Fibroblast of the aortic adventitia (primary cell): Measurements from ENCODE around the gene GNAO1. TPM values are rescaled to one million over a fixed set of nuclear protein-coding genes. Genes with fewer than 3 reads are reported as not detected.

Source experiments
- DNase-seq: peaks from one replicate; pipeline ENCODE4 v3.0.0-alpha.2; 2010; ENCODE audit warnings: low read depth
- H3K4me3 ChIP-seq: 2 replicates; pipeline ENCODE4 v1.5.1; 2011; ENCODE audit warnings: low read depth, mild to moderate bottlenecking, control low read depth, low read length, moderate library complexity
- total RNA-seq: library from RNA; depleted of rRNA; stranded (reverse); fragments of >200 nt; gene quantifications from 2 replicates; pipeline ENCODE4 v1.2.3, GENCODE V29; 2012; ENCODE audit warnings: low replicate concordance
- TF ChIP-seq, protein P1 (sequence below): IDR thresholded peaks from 2 replicates; pipeline ENCODE4 v1.5.1; 2011; ENCODE audit warnings: mild to moderate bottlenecking, low read length, control low read depth, inconsistent platforms; ENCODE audit not compliant: insufficient read depth

GNAO1 gene
- total RNA-seq, 1 donor, result 0.09 TPM

DNA sequence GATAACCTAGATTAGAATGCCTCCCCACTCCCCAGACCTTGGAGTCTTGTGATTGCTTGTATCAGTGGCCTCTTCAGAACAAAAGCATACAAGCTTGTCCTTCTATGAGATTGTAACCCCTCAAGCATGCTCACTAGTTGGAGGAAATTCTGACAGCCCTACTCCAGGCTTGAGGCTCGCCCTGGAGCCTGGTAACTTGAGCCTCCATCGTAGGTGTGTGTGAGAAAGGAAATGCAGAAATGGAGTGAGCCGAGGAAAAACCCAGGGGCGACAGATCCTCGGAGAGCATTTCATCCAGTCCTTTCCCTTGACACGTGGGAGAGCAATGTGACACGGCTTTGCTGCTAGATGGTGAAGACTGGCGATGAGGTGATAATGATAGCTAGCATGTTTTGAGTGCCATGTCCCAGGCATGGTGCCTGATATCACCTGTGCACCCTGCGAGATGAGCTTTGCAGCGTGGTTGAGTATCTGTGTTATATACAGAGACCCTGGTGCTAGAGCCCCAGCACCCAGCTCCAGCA, 31.2 kb downstream of the GNAO1 start:
- TF ChIP-seq, protein P1, sequence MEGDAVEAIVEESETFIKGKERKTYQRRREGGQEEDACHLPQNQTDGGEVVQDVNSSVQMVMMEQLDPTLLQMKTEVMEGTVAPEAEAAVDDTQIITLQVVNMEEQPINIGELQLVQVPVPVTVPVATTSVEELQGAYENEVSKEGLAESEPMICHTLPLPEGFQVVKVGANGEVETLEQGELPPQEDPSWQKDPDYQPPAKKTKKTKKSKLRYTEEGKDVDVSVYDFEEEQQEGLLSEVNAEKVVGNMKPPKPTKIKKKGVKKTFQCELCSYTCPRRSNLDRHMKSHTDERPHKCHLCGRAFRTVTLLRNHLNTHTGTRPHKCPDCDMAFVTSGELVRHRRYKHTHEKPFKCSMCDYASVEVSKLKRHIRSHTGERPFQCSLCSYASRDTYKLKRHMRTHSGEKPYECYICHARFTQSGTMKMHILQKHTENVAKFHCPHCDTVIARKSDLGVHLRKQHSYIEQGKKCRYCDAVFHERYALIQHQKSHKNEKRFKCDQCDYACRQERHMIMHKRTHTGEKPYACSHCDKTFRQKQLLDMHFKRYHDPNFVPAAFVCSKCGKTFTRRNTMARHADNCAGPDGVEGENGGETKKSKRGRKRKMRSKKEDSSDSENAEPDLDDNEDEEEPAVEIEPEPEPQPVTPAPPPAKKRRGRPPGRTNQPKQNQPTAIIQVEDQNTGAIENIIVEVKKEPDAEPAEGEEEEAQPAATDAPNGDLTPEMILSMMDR, result no peak
- no peak for DNase-seq
- H3K4me3 ChIP-seq, result no peak overlapping the region

DNA sequence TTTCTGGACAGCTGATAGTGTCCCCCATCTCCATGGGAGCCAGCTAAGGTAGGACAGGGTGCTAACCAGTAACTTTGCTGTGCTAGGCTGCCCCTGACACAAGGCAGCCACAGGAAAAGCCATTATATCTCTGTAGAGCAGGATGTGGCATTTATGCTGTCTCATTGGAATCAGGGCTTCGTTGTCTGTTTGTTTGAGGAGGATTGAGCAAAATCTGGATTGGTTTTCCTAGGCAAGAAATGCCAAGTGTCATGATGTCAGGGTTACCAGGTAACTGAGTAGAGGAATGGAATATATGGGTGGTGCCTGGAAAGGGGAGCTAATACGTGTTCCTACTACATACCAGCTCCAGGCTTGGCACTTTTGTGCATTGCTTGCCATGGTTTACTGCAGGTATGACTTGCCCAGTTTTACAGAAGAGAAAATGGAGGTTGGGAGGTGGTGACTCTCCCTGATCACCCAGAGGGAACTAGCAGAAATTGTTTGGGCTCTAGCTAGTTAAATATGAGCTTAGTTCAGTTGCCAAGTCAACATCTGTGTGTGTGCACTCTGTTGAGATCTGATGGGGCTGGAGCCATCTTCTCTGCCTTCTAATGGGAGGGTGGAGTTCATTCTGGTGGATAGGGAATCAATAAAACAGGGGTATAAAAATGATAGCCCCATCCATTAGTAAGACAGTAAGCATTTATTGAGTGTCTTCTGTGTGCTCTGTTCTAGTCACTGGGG, 33.9 kb downstream of the GNAO1 start:
- DNase-seq, result no peak
- no peak overlapping the region for H3K4me3 ChIP-seq
- TF ChIP-seq, protein P1, result no peak

DNA sequence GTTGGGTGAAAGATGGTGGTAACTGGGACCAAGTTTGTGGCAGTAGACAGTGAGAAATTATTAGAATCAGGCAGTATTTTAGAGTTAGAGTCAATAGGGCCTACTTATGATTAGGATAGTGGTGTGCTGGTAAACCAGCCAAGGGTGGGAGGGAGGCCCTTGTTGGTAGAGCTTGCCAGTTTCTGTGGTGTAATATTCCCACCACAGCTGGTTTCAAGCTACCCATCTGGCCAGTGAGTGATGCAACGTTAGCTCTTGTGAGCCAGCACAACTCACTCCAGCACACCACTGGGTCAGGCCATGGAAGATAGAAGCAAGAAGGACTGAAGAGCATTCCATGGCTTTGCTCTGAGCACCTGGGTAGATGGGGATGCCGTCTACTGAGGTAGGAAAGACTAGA, 34.9 kb downstream of the GNAO1 start:
- TF ChIP-seq, protein P1, result no peak
- DNase-seq, result peak; percentile 5
- no peak overlapping the region for H3K4me3 ChIP-seq

DNA sequence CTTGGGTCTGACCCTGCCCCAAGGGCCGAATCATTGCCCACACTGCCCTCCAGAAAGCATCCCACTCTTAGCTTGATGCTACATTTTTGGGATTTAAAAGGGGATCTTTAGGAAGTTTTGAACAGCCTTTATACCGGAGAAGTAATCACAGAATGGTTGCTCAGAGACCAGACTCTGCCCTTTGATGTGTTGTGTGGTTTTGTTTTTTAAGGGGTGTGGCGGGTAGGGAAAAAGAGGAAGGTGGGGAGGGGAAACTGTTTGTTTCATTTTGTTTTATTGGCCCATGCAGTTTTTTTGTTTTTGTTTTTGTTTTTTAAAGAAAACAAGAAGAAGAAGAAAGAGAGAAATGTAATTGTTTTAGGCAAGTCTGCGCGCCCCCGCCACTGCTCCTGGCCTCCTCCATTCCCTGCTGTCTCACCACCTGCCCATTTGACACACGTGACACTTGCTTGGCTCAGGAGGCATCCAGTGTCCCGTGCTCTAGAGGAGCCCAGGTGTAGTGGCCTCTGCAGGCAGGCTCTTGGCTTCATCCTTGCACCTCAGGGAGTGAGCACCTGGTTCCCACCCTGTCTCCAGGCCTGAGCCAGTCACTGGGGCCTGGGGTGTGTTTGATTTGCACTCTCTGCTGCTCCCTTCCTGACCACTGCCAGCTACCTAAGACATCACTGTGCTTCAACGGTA, 35.7 kb downstream of the GNAO1 start:
- TF ChIP-seq, protein P1, result no peak
- DNase-seq, result no peak
- no peak overlapping the region for H3K4me3 ChIP-seq

DNA sequence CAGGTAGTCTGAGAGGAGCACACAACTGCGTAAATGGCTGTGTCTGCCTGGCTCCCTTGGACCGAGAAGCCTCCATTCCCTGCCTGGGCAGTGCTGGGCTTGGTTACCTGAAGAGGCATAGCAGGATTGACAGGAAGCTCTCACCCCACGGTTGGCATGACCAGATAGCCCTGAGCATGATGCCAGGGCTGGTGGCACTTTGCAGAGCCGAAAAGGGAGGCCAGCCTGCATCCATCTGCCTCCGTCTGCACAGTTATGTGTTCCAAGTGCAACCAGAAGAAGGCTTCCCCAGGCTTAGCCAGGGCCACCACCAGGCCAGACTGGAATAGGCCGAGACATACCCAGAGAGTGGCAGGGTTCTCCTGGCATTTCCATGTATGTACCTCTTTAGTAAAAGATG, 36.6 kb downstream of the GNAO1 start:
- TF ChIP-seq, protein P1, result no peak
- no peak for DNase-seq
- H3K4me3 ChIP-seq, result no peak overlapping the region

DNA sequence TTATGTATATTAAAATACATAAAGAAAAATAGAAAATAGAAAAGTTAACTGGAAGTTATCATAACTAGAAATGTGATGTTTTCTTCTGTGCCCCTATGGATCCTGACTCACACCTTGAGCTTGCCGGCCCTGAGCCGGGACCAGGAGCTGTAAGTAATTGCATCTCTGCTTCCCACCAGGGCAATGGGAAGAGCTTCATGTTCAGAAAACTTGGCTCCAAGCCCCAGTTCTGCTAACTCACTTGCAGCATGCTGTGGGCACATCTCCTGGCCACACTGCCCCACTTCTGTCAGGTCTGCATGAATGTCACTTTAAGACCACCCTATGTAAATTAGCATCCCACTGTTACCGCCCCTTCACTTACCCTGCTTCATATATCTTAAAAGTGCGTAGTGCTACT, 37.2 kb downstream of the GNAO1 start:
- no peak overlapping the region for H3K4me3 ChIP-seq
- DNase-seq, result no peak
- TF ChIP-seq, protein P1, result no peak
